HG03025 (cell line): ENCODE data around the gene AHSP.
"Not testable (repeated sequence)": the region's sequence is repeated elsewhere in the genome, so short reads cannot be mapped to it uniquely, and the experiment has no call there.

Experiments used
- ATAC-seq: cut with Tn5 transposase; IDR thresholded peaks from one replicate; pipeline ENCODE4 v1.9.1; 2021; ENCODE audit warnings: mild to moderate bottlenecking, moderate library complexity; ENCODE audit not compliant: unreplicated experiment, low FRiP score

The AHSP gene

GRCh38 chr16:31529937-31530312 lies 2.2 kb downstream of the AHSP start:
- no peak for ATAC-seq

GRCh38 chr16:31530405-31530804 lies 2.7 kb downstream of the AHSP start:
- ATAC-seq: no peak

- ATAC-seq: no peak
Observed at GRCh38 chr16:31531096-31531495, 3.4 kb downstream of the AHSP start.

GRCh38 chr16:31532120-31532519 lies 4.4 kb downstream of the AHSP start:
- ATAC-seq: no peak

GRCh38 chr16:31532896-31533295 lies 5.2 kb downstream of the AHSP start:
- ATAC-seq: no peak

- no peak for ATAC-seq
Observed at GRCh38 chr16:31535737-31536136, 8.0 kb downstream of the AHSP start.

GRCh38 chr16:31536804-31537361 lies 9.2 kb downstream of the AHSP start:
- ATAC-seq: no peak

- ATAC-seq: no peak
Observed at GRCh38 chr16:31537362-31538242, 9.9 kb downstream of the AHSP start.

- ATAC-seq: not testable (repeated sequence)
Observed at GRCh38 chr16:31538243-31538598, 10.5 kb downstream of the AHSP start.

- ATAC-seq: not testable (repeated sequence)
Observed at GRCh38 chr16:31539762-31540161, 12.1 kb downstream of the AHSP start.

GRCh38 chr16:31542763-31543162 lies 15.1 kb downstream of the AHSP start:
- ATAC-seq: no peak

- ATAC-seq: no peak
Observed at GRCh38 chr16:31561426-31562233, 33.9 kb downstream of the AHSP start.

GRCh38 chr16:31568577-31569359 lies 41.1 kb downstream of the AHSP start:
- ATAC-seq: no peak

- ATAC-seq: no peak
Observed at GRCh38 chr16:31569360-31569717, 41.6 kb downstream of the AHSP start.

- ATAC-seq: no peak
Observed at GRCh38 chr16:31572821-31573220, 45.1 kb downstream of the AHSP start.

- not testable (repeated sequence) for ATAC-seq
Observed at GRCh38 chr16:31574159-31574558, 46.5 kb downstream of the AHSP start.

GRCh38 chr16:31577411-31577810 lies 49.7 kb downstream of the AHSP start:
- ATAC-seq: no peak
